ENCODE measurements around the gene ERLEC1.

GRCh38 chr2:53744395-53745065 is 42.3 kb upstream of the ERLEC1 start:
- TF ChIP-seq EZH2 (IDR thresholded peaks at IDR 0.05; ENCODE audit: borderline replicate concordance) (no peak), EZH2phosphoT487 (IDR thresholded peaks at IDR 0.05; ENCODE audit: low read depth, severe bottlenecking, unreplicated experiment) (no peak)
- TF ChIP-seq, protein P1, sequence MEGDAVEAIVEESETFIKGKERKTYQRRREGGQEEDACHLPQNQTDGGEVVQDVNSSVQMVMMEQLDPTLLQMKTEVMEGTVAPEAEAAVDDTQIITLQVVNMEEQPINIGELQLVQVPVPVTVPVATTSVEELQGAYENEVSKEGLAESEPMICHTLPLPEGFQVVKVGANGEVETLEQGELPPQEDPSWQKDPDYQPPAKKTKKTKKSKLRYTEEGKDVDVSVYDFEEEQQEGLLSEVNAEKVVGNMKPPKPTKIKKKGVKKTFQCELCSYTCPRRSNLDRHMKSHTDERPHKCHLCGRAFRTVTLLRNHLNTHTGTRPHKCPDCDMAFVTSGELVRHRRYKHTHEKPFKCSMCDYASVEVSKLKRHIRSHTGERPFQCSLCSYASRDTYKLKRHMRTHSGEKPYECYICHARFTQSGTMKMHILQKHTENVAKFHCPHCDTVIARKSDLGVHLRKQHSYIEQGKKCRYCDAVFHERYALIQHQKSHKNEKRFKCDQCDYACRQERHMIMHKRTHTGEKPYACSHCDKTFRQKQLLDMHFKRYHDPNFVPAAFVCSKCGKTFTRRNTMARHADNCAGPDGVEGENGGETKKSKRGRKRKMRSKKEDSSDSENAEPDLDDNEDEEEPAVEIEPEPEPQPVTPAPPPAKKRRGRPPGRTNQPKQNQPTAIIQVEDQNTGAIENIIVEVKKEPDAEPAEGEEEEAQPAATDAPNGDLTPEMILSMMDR (IDR thresholded peaks at IDR 0.05; ENCODE audit: poor library complexity): no peak

All from hepatocyte (in vitro differentiated cells).